ENCODE measurements around the gene AP2B1.

GRCh38 chr17:35726953-35727460 is 139.9 kb downstream of the AP2B1 start:
- TF ChIP-seq, protein P1, sequence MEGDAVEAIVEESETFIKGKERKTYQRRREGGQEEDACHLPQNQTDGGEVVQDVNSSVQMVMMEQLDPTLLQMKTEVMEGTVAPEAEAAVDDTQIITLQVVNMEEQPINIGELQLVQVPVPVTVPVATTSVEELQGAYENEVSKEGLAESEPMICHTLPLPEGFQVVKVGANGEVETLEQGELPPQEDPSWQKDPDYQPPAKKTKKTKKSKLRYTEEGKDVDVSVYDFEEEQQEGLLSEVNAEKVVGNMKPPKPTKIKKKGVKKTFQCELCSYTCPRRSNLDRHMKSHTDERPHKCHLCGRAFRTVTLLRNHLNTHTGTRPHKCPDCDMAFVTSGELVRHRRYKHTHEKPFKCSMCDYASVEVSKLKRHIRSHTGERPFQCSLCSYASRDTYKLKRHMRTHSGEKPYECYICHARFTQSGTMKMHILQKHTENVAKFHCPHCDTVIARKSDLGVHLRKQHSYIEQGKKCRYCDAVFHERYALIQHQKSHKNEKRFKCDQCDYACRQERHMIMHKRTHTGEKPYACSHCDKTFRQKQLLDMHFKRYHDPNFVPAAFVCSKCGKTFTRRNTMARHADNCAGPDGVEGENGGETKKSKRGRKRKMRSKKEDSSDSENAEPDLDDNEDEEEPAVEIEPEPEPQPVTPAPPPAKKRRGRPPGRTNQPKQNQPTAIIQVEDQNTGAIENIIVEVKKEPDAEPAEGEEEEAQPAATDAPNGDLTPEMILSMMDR (IDR thresholded peaks at IDR 0.05) = no peak
- TF ChIP-seq POLR2A (IDR thresholded peaks at IDR 0.05) = no peak

Measured in heart left ventricle (tissue), 13 donors.